GM13976 (cell line): ENCODE measurements around the gene URM1.

ENCODE experiments used
- DNase-seq: peaks from one replicate; pipeline ENCODE4 v3.0.0; 2012; ENCODE audit warnings: low spot score
- CTCF ChIP-seq: IDR thresholded peaks from 2 replicates; pipeline ENCODE4 v1.5.1; 2012; ENCODE audit warnings: borderline replicate concordance, mild to moderate bottlenecking; ENCODE audit not compliant: insufficient read depth; ENCODE audit errors: extremely low read depth, missing control alignments, control extremely low read depth
- in situ Hi-C: fragments of 300-500 bp; cut with MboI; formaldehyde crosslinking; loops from one replicate; pipeline ENCODE4 v1.12.0; 2022; ENCODE audit warnings: low sequenced_read_pairs, mixed read lengths, inconsistent platforms; ENCODE audit not compliant: unreplicated experiment

URM1 gene

GRCh38 chr9:128439273-128439672, 68.1 kb downstream of the URM1 start:
- TF ChIP-seq CTCF = no peak
- no peak for DNase-seq
- in situ Hi-C loops = no loop called here
